ENCODE data around the gene ZMYND10.
A peak's percentile ranks its signal among the peaks of the same experiment; 100 is the strongest.

Gene ZMYND10

GRCh38 chr3:50370594-50370993 is 25.1 kb upstream of the ZMYND10 start:
- DNase-seq: no peak

GRCh38 chr3:50369012-50369670 is 23.6 kb upstream of the ZMYND10 start:
- DNase-seq: no peak

- DNase-seq: no peak
Measured at GRCh38 chr3:50365842-50366220, 20.3 kb upstream of the ZMYND10 start.

GRCh38 chr3:50365080-50365841 is 19.7 kb upstream of the ZMYND10 start:
- peak; percentile 45 for DNase-seq

- no peak for DNase-seq
Measured at GRCh38 chr3:50364573-50365079, 19.1 kb upstream of the ZMYND10 start.

GRCh38 chr3:50359760-50360110 is 14.2 kb upstream of the ZMYND10 start:
- no peak for DNase-seq

GRCh38 chr3:50358911-50359759 is 13.6 kb upstream of the ZMYND10 start, which contains the start of gene TMEM115:
Gene TMEM115, minus strand, starts transcription at chr3:50359521. Its CDS starts 458 bp downstream, at chr3:50359063.
- peak; percentile 95 for DNase-seq

- DNase-seq: no peak
Measured at GRCh38 chr3:50358355-50358910, 12.9 kb upstream of the ZMYND10 start.

GRCh38 chr3:50357481-50357880 is 11.9 kb upstream of the ZMYND10 start:
- DNase-seq: no peak

GRCh38 chr3:50356553-50356952 is 11.0 kb upstream of the ZMYND10 start:
- no peak for DNase-seq

GRCh38 chr3:50355829-50356552 is 10.5 kb upstream of the ZMYND10 start:
- DNase-seq: no peak

GRCh38 chr3:50354850-50355249 is 9.3 kb upstream of the ZMYND10 start:
- no peak for DNase-seq

GRCh38 chr3:50354186-50354764 is 8.7 kb upstream of the ZMYND10 start:
- no peak for DNase-seq

- DNase-seq: no peak
Measured at GRCh38 chr3:50353245-50354004, 7.9 kb upstream of the ZMYND10 start.

- DNase-seq: no peak
Measured at GRCh38 chr3:50352781-50353180, 7.2 kb upstream of the ZMYND10 start.

- no peak for DNase-seq
Measured at GRCh38 chr3:50351323-50351697, 5.8 kb upstream of the ZMYND10 start.

- DNase-seq: peak; percentile 94
Measured at GRCh38 chr3:50350527-50351322, 5.2 kb upstream of the ZMYND10 start, which contains the start of the genes CYB561D2 and NPRL2. Gene CYB561D2, plus strand, starts transcription at chr3:50350862. Its CDS starts 572 bp downstream, at chr3:50351434. Gene NPRL2, minus strand, starts transcription at chr3:50350775. Its CDS starts 123 bp downstream, at chr3:50350652.

- no peak for DNase-seq
Measured at GRCh38 chr3:50350213-50350526, 4.6 kb upstream of the ZMYND10 start.

- peak; percentile 72 for DNase-seq
Measured at GRCh38 chr3:50347187-50347813, 1.8 kb upstream of the ZMYND10 start.

- DNase-seq: no peak
Measured at GRCh38 chr3:50345008-50345407, 524 bp downstream of the ZMYND10 start.

Measured in T1000 (cell line).